ENCODE results near the gene FOXD4L6.
"Not testable (repeated sequence)": the region's sequence is repeated elsewhere in the genome, so short reads cannot be mapped to it uniquely, and the experiment has no call there.

Gene FOXD4L6

GRCh38 chr9:41100508-41100907, 28.0 kb downstream of the FOXD4L6 start:
- DNase-seq (ENCODE audit: low read depth in 3 of 3), result not testable (repeated sequence)

GRCh38 chr9:41098759-41099158, 29.7 kb downstream of the FOXD4L6 start:
- DNase-seq (ENCODE audit: low read depth in 3 of 3), result not testable (repeated sequence)

- DNase-seq (ENCODE audit: low read depth in 3 of 3), result not testable (repeated sequence)
These were observed 33.4 kb downstream of the FOXD4L6 start for GRCh38 chr9:41095060-41095459.

- DNase-seq (ENCODE audit: low read depth in 3 of 3), result not testable (repeated sequence)
These were observed 34.3 kb downstream of the FOXD4L6 start for GRCh38 chr9:41094010-41094773.

GRCh38 chr9:41090922-41091321, 37.6 kb downstream of the FOXD4L6 start:
- DNase-seq (ENCODE audit: low read depth in 3 of 3), result not testable (repeated sequence)

GRCh38 chr9:41090386-41090785, 38.1 kb downstream of the FOXD4L6 start:
- DNase-seq (ENCODE audit: low read depth in 3 of 3), result not testable (repeated sequence)

- DNase-seq (ENCODE audit: low read depth in 3 of 3), result not testable (repeated sequence)
These were observed 39.9 kb downstream of the FOXD4L6 start for GRCh38 chr9:41088450-41089059.

- not testable (repeated sequence) for DNase-seq (ENCODE audit: low read depth in 3 of 3)
These were observed 40.6 kb downstream of the FOXD4L6 start for GRCh38 chr9:41087929-41088328.

GRCh38 chr9:41087157-41087780, 41.2 kb downstream of the FOXD4L6 start:
- DNase-seq (ENCODE audit: low read depth in 3 of 3), result not testable (repeated sequence)

- DNase-seq (ENCODE audit: low read depth in 3 of 3), result not testable (repeated sequence)
These were observed 41.8 kb downstream of the FOXD4L6 start for GRCh38 chr9:41086685-41087084.

GRCh38 chr9:41086215-41086614, 42.3 kb downstream of the FOXD4L6 start:
- DNase-seq (ENCODE audit: low read depth in 3 of 3), result not testable (repeated sequence)

- DNase-seq (ENCODE audit: low read depth in 3 of 3), result not testable (repeated sequence)
These were observed 46.1 kb downstream of the FOXD4L6 start for GRCh38 chr9:41082358-41082757.

- not testable (repeated sequence) for DNase-seq (ENCODE audit: low read depth in 3 of 3)
These were observed 49.0 kb downstream of the FOXD4L6 start for GRCh38 chr9:41079464-41079863.

GRCh38 chr9:41077586-41077985, 50.9 kb downstream of the FOXD4L6 start:
- DNase-seq (ENCODE audit: low read depth in 3 of 3), result not testable (repeated sequence)

All from stimulated activated CD4-positive, alpha-beta T cell treated with anti-CD3 and anti-CD28 coated beads, TNF-alpha, amount 100 ng/mL, for 4 hours (primary cell).